Measurements from ENCODE around the gene SURF4.

SURF4 gene

DNA sequence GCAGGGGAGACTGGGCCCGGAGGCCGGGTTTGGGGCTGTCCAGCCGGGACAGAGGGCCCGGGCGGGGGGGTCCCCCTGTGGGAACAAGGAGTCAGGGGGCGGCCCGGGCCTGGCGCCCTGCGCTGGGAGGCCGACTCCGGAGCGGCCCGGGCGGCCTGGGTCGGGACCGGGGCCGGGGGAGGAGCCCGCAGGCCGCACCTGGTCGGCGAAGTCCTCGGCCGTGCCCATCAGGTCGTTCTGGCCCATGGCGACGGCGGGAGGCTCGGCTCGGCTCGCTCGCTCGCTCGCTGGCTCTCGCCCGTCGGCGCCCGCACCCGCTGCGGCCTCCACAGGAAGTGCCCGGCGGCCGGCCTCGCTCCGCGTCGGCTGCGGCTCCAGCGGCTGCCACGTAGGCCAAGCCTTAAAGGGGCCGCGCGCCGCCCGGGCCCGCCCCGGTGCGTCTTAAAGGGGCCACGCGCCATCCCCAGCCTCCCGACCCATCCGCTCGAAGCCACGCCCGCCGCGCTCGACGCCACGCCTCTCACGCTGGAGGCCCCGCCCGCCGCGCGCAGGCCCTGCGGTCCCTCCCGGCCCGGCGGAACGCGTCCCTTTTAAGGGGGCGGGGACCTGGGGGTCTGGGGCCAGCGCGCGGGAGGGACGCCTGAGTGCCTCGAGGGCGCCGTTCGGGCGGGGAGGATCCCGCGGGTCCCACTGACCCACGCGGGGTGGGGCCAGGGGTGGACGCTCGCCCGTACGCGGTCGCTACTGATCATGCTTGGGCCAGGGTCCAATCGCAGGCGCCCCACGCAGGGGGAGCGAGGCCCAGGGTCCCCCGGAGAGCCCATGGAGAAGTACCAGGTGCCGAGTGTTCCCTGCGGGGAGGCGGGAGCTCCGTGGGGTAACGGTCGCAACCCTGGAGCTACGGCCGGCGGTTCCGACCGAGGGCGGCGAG lies at the start of gene SURF4, which contains the start of gene STKLD1:
Gene SURF4, minus strand, starts transcription at position 337 of the 931 bp plus-strand sequence. Its CDS starts 91 bp downstream, at position 246.
Gene STKLD1, plus strand, starts transcription at position 643 of the 931 bp plus-strand sequence. Its CDS starts 108 bp downstream, at position 751.
- peak within 1 kb of the TSS; percentile 80 for H3K27ac ChIP-seq
- TF ChIP-seq, protein P1, sequence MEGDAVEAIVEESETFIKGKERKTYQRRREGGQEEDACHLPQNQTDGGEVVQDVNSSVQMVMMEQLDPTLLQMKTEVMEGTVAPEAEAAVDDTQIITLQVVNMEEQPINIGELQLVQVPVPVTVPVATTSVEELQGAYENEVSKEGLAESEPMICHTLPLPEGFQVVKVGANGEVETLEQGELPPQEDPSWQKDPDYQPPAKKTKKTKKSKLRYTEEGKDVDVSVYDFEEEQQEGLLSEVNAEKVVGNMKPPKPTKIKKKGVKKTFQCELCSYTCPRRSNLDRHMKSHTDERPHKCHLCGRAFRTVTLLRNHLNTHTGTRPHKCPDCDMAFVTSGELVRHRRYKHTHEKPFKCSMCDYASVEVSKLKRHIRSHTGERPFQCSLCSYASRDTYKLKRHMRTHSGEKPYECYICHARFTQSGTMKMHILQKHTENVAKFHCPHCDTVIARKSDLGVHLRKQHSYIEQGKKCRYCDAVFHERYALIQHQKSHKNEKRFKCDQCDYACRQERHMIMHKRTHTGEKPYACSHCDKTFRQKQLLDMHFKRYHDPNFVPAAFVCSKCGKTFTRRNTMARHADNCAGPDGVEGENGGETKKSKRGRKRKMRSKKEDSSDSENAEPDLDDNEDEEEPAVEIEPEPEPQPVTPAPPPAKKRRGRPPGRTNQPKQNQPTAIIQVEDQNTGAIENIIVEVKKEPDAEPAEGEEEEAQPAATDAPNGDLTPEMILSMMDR (IDR thresholded peaks at IDR 0.05) = no peak

DNA sequence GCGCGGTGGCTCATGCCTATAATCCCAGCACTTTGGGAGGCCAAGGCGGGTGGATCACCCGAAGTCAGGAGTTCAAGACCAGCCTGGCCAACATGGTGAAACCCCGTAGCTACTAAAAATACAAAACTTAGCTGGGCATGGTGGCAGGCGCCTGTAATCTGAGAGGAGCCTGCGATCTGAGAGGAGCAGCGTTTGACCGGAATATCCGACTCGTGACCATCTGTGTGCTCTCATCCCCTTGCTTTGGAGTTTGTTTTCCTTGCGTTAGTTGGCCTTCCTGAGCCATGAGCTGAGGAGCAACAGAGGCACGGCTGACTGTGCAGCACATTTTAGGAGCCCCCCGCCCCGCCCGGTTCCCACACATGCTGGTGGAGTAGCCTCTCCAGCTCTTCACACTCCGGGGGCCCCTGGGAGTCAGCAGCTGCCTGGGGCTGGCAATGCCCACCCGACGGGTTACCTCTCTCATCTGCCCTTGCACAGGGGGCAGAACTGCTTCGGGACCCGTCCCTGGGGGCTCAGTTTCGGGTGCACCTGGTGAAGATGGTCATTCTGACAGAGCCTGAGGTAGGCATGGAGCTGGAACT lies 49.3 kb upstream of the SURF4 start:
- TF ChIP-seq, protein P1 (IDR thresholded peaks at IDR 0.05) = no peak
- no peak for TF ChIP-seq ZFX (IDR thresholded peaks at IDR 0.05; ENCODE audit: borderline replicate concordance)

DNA sequence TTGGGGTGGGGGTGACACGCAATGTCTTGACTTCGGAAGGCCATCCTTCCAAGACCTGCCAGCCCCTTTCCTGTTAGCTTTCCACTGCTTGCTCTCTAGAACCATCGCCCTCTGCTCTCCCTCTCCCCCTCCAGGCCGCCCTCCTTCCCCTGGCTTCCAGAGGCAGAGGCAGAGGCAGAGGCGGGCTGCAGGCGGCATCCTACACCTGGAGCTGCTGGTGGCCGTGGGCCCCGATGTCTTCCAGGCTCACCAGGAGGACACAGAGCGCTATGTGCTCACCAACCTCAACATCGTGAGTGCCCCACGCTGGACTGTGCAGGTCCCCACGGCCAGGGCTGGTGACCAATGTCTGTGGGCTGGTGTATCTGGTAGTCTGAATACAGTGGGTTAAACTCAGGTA lies 48.3 kb upstream of the SURF4 start:
- H3K27ac ChIP-seq = no peak overlapping the region
- TF ChIP-seq ZFX (IDR thresholded peaks at IDR 0.05; ENCODE audit: borderline replicate concordance) = no peak
- TF ChIP-seq, protein P1 (IDR thresholded peaks at IDR 0.05) = no peak

More for the DNA sequence above, 49.3 kb upstream of the SURF4 start:
- H3K27ac ChIP-seq = no peak overlapping the region

DNA sequence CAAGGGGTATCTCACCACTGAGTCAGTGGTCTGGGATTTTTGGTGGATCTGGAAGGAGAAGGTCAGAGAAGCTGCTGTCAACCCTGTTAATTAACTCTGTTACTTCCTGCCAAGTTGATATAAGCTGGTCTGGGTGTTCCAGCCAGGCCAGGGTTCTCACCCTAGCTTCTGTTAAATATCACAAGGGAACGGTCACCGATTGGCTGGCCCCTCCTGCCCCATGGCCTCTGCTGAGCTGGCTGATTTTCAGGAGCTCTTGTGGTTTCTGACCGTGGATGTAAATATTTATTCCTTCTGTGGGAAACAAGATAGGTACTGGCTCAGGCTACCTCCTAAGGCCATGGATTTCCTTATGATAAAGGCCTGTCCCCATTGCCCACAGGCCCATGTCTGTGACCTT lies 47.4 kb upstream of the SURF4 start:
- no peak overlapping the region for H3K27ac ChIP-seq
- TF ChIP-seq ZFX (IDR thresholded peaks at IDR 0.05; ENCODE audit: borderline replicate concordance) = no peak
- TF ChIP-seq, protein P1 (IDR thresholded peaks at IDR 0.05) = no peak

DNA sequence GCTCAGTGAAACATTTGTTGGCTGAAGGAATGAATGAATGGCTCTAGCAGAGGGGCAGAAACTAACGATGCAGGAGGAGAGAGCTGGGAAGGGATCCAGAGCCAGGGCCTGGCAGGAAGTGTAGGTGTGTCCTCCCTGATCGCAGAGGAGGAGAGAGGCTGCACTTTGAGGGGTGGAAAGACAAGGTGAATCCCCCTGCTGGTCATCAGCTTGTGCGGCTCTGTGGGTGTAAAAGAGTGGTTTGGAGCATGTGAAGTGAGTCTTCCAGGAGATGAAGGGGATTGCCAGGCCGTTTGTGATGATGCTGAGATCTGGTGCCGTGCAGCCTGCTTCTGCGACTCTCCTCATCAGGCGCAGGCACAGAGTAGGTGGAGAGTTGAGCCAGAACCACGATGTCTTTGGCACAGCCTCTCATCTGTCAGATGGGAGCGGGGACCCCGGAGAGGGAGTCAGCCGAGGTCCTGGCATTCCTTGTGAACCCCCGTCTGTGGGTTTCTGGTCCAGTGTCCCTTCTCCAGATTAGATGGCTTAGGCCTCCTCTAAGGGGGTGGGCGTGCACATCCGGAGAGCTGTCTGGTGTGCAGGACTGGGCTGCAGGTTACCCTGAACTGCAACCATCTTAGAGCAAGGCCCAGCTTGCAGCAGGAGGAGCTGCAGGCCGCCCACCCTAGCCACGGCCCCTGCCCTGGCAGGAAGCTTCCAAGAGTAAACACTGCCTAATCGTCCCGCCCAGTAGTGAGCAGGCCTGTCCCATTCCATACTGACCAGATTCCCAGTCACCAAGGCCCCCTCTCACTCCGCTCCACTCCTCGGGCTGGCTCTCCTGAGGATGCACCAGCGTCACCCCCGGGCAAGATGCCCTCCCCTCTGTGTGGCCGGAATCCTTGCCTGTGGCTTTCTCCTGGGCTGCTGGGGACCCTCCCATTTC lies 46.0 kb upstream of the SURF4 start, which contains the start of gene ADAMTS13:
Gene ADAMTS13, plus strand, starts transcription at position 753 of the 928 bp plus-strand sequence. Its CDS starts 77 bp downstream, at position 830.
- H3K27ac ChIP-seq = no peak within 1 kb of the TSS
- TF ChIP-seq, protein P1 (IDR thresholded peaks at IDR 0.05) = no peak
- TF ChIP-seq ZFX (IDR thresholded peaks at IDR 0.05; ENCODE audit: borderline replicate concordance) = no peak

DNA sequence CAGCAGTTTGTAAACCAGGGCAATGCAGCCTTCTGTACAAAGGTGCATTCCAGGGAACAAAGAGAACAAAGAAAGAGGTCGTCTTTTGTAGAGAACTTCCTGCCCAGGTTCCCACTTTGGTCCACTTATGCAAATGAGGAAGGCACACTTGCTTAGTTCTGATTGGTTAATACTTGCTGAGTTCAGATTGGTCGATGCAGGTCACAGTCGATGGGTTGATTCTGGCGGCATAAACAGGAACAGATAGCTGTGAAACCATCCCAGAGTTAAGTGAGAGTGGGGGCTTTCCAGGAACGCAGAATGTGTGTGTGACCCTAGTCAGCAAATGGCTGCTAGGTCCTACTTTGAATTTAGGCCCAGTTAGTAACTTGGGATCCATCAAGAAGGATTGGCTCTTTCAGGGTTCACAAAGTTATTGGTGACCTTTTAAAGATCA lies 44.5 kb upstream of the SURF4 start:
- no peak overlapping the region for H3K27ac ChIP-seq
- TF ChIP-seq, protein P1 (IDR thresholded peaks at IDR 0.05) = no peak
- no peak for TF ChIP-seq ZFX (IDR thresholded peaks at IDR 0.05; ENCODE audit: borderline replicate concordance)

Data from 22Rv1 (cell line).